ENCODE data around the gene C1QTNF5.
A peak's percentile ranks its signal among the peaks of the same experiment; 100 is the strongest.

The C1QTNF5 gene

GRCh38 chr11:119368121-119369034 is 27.7 kb upstream of the C1QTNF5 start:
- POLR2A ChIA-PET, result interaction anchor here (1.0 to 2.2 kb wide), 3 partner anchors 11 to 31 kb away, joined by 3 to 7 read pairs (median 4); no protein-coding TSS in a partner anchor
- no peak for DNase-seq (ENCODE audit: extremely low spot score)
- CTCF ChIA-PET, result interaction anchor here (0.7 to 2.0 kb wide), 6 partner anchors 13 to 176 kb away, joined by 3 to 12 read pairs (median 4); partner anchors contain the start of genes C1QTNF5 and USP2
- TF ChIP-seq LEF1 (IDR thresholded peaks at IDR 0.05; ENCODE audit: borderline replicate concordance) (no peak), PKNOX1 (IDR thresholded peaks at IDR 0.05) (no peak), FOXM1 (IDR thresholded peaks at IDR 0.05; ENCODE audit: borderline replicate concordance) (no peak), SP1 (IDR thresholded peaks at IDR 0.05) (no peak), FOXK2 (IDR thresholded peaks at IDR 0.05) (no peak), ZNF384 (IDR thresholded peaks at IDR 0.05) (no peak), BHLHE40 (IDR thresholded peaks at IDR 0.05; ENCODE audit: borderline replicate concordance) (no peak)

GRCh38 chr11:119367661-119368120 is 27.0 kb upstream of the C1QTNF5 start:
- CTCF ChIA-PET, result interaction anchor here (1.1 to 2.0 kb wide), 5 partner anchors 14 to 107 kb away, joined by 3 to 12 read pairs (median 4); partner anchors contain the start of genes C1QTNF5 and USP2
- POLR2A ChIA-PET, result interaction anchor here (0.9 to 2.2 kb wide), 4 partner anchors 11 to 30 kb away, joined by 3 to 7 read pairs (median 4); partner anchors contain the start of gene USP2
- DNase-seq (ENCODE audit: extremely low spot score), result no peak
- TF ChIP-seq L3MBTL2 (conservative IDR thresholded peaks at IDR 0.05), result no peak
- TF ChIP-seq ZNF384 (IDR thresholded peaks at IDR 0.05), result no peak
- no peak for TF ChIP-seq CTBP1 (IDR thresholded peaks at IDR 0.05; ENCODE audit: borderline replicate concordance)
- no peak for TF ChIP-seq FOXK2 (IDR thresholded peaks at IDR 0.05)
- TF ChIP-seq FOXM1 (IDR thresholded peaks at IDR 0.05; ENCODE audit: borderline replicate concordance), result no peak
- no peak for TF ChIP-seq FOXA1 (IDR thresholded peaks at IDR 0.05)
- no peak for TF ChIP-seq ELF4 (IDR thresholded peaks at IDR 0.05)
- TF ChIP-seq ARNT (IDR thresholded peaks at IDR 0.05), result no peak
- no peak for TF ChIP-seq BHLHE40 (IDR thresholded peaks at IDR 0.05; ENCODE audit: borderline replicate concordance)
- TF ChIP-seq LEF1 (IDR thresholded peaks at IDR 0.05; ENCODE audit: borderline replicate concordance), result no peak
- TF ChIP-seq PKNOX1 (IDR thresholded peaks at IDR 0.05), result no peak
- no peak for TF ChIP-seq SUZ12 (IDR thresholded peaks at IDR 0.05)
- no peak for TF ChIP-seq TARDBP (IDR thresholded peaks at IDR 0.05)

- ChIA-PET CTCF (interaction anchor here (1.1 kb wide), 1 partner anchor 108 kb away, joined by 3 read pairs; no protein-coding TSS in a partner anchor), POLR2A (interaction anchor here (0.9 to 2.2 kb wide), 2 partner anchors 14 to 29 kb away, joined by 3 to 7 read pairs; partner anchors contain the start of gene USP2)
- no peak for DNase-seq (ENCODE audit: extremely low spot score)
- TF ChIP-seq SUZ12 (IDR thresholded peaks at IDR 0.05), result no peak
- TF ChIP-seq FOXK2 (IDR thresholded peaks at IDR 0.05), result no peak
- no peak for TF ChIP-seq FOXM1 (IDR thresholded peaks at IDR 0.05; ENCODE audit: borderline replicate concordance)
- no peak for TF ChIP-seq LEF1 (IDR thresholded peaks at IDR 0.05; ENCODE audit: borderline replicate concordance)
- no peak for TF ChIP-seq TARDBP (IDR thresholded peaks at IDR 0.05)
- no peak for TF ChIP-seq ELF4 (IDR thresholded peaks at IDR 0.05)
- no peak for TF ChIP-seq BHLHE40 (IDR thresholded peaks at IDR 0.05; ENCODE audit: borderline replicate concordance)
- no peak for TF ChIP-seq ZNF384 (IDR thresholded peaks at IDR 0.05)
- TF ChIP-seq FOXA1 (IDR thresholded peaks at IDR 0.05), result no peak
- no peak for TF ChIP-seq SP1 (IDR thresholded peaks at IDR 0.05)
- TF ChIP-seq CTBP1 (IDR thresholded peaks at IDR 0.05; ENCODE audit: borderline replicate concordance), result no peak
Measured at GRCh38 chr11:119366690-119367620, 26.3 kb upstream of the C1QTNF5 start.

GRCh38 chr11:119365071-119365591 is 24.4 kb upstream of the C1QTNF5 start:
- CTCF ChIA-PET, result interaction anchor here (0.5 to 1.6 kb wide), 6 partner anchors 9 to 793 kb away, joined by 3 to 7 read pairs (median 4); partner anchors contain the start of gene C1QTNF5
- TF ChIP-seq FOXA1 (IDR thresholded peaks at IDR 0.05) (no peak), HDGF (IDR thresholded peaks at IDR 0.05; ENCODE audit: borderline replicate concordance) (no peak), ELF4 (IDR thresholded peaks at IDR 0.05) (no peak), ARNT (IDR thresholded peaks at IDR 0.05) (no peak), TARDBP (IDR thresholded peaks at IDR 0.05) (no peak)
- POLR2A ChIA-PET, result interaction anchor here (1.6 kb wide), 1 partner anchor 31 kb away, joined by 4 read pairs; the partner anchor contains the start of gene RNF26
- no peak for DNase-seq (ENCODE audit: extremely low spot score)

GRCh38 chr11:119363851-119364590 is 23.3 kb upstream of the C1QTNF5 start:
- no peak for TF ChIP-seq ARNT (IDR thresholded peaks at IDR 0.05)
- no peak for TF ChIP-seq HDGF (IDR thresholded peaks at IDR 0.05; ENCODE audit: borderline replicate concordance)
- no peak for TF ChIP-seq FOXM1 (IDR thresholded peaks at IDR 0.05; ENCODE audit: borderline replicate concordance)
- TF ChIP-seq L3MBTL2 (conservative IDR thresholded peaks at IDR 0.05), result peak; percentile 32; the same call in 1 of the 2 replicates
- no peak for TF ChIP-seq ZNF384 (IDR thresholded peaks at IDR 0.05)
- no peak for TF ChIP-seq FOXK2 (IDR thresholded peaks at IDR 0.05)
- TF ChIP-seq CTBP1 (IDR thresholded peaks at IDR 0.05; ENCODE audit: borderline replicate concordance), result no peak
- no peak for TF ChIP-seq FOXA1 (IDR thresholded peaks at IDR 0.05)
- DNase-seq (ENCODE audit: extremely low spot score), result peak; percentile 93
- CTCF ChIA-PET, result interaction anchor here (1.3 to 1.6 kb wide), 4 partner anchors 8 to 26 kb away, joined by 3 to 7 read pairs (median 4); partner anchors contain the start of gene C1QTNF5
- POLR2A ChIA-PET, result interaction anchor here (1.6 kb wide), 1 partner anchor 30 kb away, joined by 4 read pairs; the partner anchor contains the start of gene RNF26

All from HEK293T (cell line).